GM21447 (cell line): ENCODE results near the gene FANCG.

Experiments used
- ATAC-seq: cut with Tn5 transposase; IDR thresholded peaks from one replicate; pipeline ENCODE4 v1.9.1; 2021; ENCODE audit not compliant: unreplicated experiment

Gene FANCG

GRCh38 chr9:35026671-35027070, 53.1 kb downstream of the FANCG start:
- ATAC-seq = no peak
